GM19372 (cell line): ENCODE results near the gene EIF4EBP3.
A peak's percentile ranks its signal among the peaks of the same experiment; 100 is the strongest.

Source experiments
- ATAC-seq: cut with Tn5 transposase; IDR thresholded peaks from one replicate; pipeline ENCODE4 v1.9.1; 2021; ENCODE audit warnings: mild to moderate bottlenecking, low read depth, moderate library complexity; ENCODE audit not compliant: unreplicated experiment

The EIF4EBP3 gene

DNA sequence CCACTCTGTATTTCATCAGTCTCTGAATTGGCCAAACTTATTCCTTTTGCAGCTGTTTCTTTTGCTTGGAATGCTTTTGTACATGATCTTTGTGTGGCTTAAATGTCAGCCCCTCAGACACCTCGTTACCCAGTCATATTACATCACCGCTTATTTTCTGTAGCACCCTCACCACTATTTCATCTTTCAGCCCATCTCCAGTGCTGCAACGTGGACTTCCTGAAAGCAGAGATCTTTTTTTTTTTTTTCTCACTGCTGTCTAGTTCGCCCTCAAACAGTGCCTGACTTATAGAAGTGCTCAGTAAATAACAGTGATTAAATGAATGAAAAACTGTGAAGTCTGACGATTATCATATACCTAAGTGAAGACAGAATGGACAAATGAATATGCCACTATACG, 9.0 kb downstream of the EIF4EBP3 start:
- no peak for ATAC-seq

DNA sequence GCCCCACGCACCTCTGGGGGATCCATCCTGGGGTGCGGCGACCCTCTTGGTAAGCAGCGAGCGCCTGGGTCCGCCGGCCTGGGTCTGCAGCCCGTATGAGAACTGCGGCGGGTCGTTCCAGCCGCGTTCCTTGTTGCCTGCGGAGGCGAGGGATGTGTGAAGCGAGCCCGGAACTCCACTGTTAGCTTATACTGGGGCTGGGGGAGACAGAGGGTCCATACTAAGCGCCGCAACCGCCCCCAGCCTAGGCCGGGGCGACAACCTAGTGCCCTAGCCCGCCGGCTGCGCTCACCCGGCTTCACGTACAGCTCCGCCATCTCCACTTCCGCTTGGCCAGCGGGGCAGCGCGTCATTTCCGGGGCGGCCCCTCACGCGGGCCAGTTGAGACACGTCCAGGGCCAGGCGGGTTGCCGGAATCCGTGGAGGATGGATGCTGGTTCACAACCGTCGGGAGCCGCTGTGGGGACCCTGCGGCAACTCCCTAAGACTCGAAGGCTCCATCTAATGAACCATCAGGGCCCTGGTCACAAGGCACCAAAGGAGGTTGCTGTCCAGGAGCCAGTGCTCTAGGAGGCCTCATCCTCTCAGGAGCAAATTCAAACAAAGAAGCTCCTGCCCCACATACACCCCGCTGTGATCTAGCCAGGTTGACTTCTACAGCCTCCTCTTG, 9.8 kb downstream of the EIF4EBP3 start, which contains the start of gene SRA1:
Gene SRA1, minus strand, starts transcription at position 338 of the 670 bp plus-strand sequence. Its CDS starts 21 bp downstream, at position 317.
- ATAC-seq = peak; percentile 97

DNA sequence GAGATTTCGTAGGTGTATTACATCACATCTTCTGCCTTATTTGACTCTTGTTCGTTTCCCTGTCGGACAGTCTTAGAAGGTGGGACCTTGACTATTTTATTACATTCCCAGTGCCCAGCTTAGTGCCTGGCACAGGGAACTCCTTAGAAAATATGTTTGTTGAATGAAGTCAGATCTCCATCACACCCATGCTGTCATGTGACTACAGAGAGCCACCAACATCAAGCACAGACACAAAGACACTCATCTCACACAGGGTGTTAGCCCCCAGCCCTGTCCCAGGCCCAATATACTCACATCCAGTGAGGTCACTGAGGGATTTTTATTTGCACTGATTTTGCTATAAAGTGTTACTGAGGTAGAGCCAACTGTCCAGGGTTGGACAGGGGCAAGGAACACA, 10.5 kb downstream of the EIF4EBP3 start:
- no peak for ATAC-seq

DNA sequence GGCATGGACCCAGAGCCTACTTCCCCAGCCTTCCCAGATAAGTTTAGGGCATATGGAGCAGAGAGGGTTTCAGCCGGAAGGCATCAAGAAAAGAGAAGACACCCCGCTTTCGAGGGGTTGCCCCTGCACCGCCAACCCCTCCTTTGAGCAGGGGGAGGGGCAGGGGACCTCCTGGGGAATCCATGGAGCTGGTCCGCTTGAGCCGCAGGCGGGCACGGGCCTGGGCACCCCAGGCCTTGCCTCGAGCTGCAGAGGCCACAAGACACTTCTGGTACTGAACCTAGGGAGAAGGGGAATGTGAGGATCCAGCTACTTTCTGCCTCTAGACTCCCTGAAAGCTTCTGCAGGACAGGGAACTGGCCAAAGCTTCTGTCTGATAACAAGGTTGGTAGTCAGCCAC, 11.1 kb downstream of the EIF4EBP3 start:
- no peak for ATAC-seq

DNA sequence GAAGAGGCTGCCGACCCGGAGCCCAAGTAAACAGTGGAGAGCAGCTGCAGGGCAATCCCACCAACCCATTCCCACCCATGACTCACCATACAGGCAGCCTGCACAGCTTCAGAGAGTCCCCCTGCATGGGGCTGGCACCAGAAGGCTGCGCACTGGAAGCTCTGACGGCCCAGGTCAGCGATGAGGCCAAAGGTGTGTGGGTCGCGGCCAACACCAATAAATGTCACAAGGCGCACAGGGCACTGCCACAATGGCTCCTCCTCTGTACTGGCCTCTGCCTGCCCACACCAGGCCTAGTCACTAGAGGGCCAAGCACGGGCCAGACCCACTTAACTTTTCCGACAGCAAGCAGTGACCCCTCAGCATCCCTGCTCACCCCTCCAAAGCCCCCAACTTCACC, 12.8 kb downstream of the EIF4EBP3 start:
- ATAC-seq = no peak

DNA sequence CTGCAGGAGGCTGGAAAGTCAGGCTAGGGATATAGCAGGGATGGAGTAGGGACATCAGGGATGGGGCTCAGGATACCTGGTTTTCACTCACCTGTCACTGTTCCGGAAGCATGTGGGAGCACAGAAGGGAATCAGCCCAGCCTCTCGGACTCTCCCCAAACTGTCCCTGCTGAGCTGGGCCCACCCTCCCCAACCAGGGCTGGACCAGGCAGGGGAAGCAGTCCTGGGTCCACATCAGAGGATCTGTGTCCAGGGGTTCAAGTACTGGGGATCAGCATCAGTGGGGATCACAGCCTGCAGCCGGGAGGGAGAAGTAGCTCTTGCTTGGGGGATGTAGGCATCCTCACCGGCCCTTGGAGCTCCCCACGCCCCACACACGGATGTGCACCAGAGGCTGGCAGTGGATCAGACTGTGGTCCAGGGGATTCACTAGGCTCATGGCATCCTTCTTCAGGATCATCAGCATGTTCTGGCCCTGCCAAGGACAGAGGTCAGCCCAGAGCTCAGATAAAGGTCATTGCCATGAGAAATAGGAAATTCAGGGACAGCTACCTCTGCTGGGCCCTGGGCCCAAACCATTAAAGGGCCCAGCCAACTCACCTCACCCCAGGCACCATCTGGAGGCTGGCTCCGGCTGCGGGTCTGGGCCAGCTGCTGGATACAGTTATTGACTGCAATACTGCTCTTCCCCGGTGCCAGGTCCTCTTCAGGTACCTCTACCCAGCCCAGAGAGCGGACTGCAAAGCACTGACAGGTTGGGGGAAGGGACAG, 14.5 kb downstream of the EIF4EBP3 start:
- ATAC-seq = no peak

DNA sequence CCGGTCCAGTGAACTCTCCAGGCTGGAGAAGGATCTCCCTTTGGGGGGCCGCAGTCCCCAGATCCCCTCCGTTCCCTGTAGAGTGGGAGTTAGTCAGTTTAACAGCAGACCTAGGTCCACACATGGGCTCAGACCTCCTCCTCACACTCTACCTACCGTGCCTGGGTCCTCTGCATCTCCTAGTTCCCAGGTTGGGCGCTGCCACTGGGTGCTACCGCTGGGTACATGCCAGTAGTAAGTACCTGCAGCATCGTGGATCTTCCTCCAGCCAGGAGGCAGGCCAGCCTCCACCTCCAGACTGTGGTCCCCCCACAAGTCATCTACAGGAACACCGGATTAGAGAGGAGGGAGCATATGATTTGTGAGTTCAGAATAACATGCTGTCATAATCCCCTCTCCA, 16.1 kb downstream of the EIF4EBP3 start:
- ATAC-seq = no peak

DNA sequence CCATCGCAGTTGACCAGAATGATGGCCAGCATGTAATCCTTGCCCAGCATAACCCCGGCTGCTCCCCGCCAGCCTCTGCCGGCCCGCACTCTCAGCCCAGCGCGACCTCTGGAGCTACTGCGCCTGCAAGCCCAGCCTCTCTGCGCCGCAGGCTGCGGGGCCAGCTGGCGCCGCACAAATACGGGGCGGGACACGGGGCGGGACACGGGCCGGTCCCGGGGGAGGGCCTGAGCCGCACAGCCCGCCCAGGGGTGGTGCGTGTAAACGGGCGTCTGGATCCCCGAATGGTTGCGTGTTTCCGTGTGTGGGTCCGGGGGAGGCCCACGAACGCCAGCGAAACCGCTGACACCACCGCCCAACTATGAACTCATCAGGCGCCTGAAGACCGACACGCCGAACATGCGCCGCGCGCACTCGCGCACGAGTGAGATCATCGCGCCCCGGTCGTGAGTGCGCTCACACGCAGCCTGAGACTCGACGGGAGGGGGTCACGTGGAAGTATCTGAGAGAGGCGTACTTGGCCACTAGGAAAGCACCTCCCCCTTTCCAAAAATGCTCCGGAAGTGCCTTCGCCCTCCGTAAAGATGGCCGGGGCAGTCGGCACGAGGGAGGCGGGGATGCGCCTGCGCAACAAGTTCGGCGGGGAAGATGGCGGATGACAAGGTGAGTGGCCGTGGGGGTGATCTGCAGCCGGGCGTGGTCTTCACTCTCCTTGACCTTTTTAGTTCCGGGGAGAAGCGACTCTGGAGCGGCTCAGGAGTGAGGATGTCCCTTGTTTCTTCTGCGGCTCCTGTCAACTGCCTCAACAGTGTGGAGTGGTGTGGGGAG, 16.9 kb downstream of the EIF4EBP3 start, which contains the start of the genes APBB3 and SLC35A4:
Gene APBB3, minus strand, starts transcription at position 403 of the 828 bp plus-strand sequence. Its CDS starts 353 bp downstream, at position 50.
Gene SLC35A4, plus strand, starts transcription at position 633 of the 828 bp plus-strand sequence. CDS start 2,342 bp downstream, outside the sequence.
- peak; percentile 88 for ATAC-seq

DNA sequence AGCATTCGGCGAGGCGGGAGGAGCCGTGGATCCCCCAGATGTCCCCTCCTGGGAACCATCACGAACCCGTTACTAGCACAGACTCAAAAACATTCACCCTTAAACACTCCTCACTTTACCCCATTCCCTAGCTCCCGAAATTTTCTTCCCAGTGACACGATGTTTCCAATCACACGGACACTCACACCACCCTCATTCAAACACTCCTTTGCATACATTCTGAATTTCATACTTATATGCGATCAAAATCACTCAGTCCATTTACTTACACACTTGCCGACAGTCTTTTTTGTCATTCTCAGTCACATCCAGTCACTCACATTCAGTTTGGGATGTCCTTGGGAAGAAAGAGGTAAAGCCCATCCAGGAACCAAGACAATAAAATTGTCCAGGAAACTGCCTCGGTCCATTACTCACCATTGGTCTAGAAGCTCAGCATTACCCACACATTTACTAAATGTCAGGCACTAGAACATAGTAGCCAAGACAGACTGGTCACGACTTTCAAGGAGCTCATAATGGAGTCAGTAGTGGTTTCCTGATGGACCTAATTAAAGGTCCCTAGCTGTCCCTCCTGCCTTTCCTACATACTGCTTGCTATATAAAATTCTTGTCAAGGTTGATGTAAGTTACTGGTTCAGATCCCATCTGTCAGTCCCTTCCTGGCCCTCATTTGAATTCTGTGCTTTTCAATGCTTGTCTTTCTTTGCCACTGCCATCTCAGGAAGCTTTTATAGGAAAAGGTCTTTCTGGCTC, 17.7 kb downstream of the EIF4EBP3 start:
- ATAC-seq = peak; percentile 2

DNA sequence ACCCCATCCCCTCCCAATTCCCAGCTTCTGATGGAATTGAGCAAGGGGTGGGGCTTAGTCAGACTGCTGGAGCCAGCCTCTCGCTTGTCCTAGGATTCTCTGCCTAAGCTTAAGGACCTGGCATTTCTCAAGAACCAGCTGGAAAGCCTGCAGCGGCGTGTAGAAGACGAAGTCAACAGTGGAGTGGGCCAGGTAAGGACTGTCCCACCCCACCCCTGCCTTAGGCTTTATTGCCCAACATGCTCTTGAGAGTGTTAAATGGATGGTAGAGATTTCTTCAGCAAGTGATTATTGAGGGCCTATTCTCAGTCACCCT, 18.3 kb downstream of the EIF4EBP3 start:
- no peak for ATAC-seq

DNA sequence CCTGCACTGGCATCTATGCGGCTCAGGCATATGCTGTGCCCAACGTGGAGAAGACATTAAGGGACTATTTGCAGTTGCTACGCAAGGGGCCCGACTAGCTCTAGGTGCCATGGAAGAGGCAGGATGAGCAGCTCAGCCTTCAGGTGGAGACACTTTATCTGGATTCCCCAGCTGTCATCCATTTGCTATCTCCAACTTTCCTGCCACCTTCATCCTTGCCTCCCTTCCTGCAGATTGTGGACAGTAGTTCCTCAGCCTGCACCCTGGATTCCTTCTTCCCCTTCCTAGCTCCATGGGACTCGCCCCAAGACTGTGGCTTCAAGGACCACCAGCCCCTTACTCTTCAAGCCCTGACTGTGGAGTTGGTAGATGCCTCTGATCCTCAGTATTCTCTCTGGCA, 19.2 kb downstream of the EIF4EBP3 start:
- no peak for ATAC-seq

DNA sequence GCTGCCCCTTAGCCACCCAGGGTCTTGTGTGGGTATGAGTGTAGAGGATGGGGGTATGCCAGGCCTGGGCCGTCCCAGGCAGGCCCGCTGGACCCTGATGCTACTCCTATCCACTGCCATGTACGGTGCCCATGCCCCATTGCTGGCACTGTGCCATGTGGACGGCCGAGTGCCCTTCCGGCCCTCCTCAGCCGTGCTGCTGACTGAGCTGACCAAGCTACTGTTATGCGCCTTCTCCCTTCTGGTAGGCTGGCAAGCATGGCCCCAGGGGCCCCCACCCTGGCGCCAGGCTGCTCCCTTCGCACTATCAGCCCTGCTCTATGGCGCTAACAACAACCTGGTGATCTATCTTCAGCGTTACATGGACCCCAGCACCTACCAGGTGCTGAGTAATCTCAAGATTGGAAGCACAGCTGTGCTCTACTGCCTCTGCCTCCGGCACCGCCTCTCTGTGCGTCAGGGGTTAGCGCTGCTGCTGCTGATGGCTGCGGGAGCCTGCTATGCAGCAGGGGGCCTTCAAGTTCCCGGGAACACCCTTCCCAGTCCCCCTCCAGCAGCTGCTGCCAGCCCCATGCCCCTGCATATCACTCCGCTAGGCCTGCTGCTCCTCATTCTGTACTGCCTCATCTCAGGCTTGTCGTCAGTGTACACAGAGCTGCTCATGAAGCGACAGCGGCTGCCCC, 19.8 kb downstream of the EIF4EBP3 start:
- no peak for ATAC-seq

DNA sequence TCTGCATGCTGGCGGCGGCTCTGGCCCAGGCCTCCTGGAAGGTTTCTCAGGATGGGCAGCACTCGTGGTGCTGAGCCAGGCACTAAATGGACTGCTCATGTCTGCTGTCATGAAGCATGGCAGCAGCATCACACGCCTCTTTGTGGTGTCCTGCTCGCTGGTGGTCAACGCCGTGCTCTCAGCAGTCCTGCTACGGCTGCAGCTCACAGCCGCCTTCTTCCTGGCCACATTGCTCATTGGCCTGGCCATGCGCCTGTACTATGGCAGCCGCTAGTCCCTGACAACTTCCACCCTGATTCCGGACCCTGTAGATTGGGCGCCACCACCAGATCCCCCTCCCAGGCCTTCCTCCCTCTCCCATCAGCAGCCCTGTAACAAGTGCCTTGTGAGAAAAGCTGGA, 20.4 kb downstream of the EIF4EBP3 start:
- no peak for ATAC-seq

DNA sequence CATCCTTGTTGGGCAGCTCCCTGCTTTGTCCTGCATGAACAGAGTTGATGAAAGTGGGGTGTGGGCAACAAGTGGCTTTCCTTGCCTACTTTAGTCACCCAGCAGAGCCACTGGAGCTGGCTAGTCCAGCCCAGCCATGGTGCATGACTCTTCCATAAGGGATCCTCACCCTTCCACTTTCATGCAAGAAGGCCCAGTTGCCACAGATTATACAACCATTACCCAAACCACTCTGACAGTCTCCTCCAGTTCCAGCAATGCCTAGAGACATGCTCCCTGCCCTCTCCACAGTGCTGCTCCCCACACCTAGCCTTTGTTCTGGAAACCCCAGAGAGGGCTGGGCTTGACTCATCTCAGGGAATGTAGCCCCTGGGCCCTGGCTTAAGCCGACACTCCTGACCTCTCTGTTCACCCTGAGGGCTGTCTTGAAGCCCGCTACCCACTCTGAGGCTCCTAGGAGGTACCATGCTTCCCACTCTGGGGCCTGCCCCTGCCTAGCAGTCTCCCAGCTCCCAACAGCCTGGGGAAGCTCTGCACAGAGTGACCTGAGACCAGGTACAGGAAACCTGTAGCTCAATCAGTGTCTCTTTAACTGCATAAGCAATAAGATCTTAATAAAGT, 21.1 kb downstream of the EIF4EBP3 start:
- no peak for ATAC-seq

DNA sequence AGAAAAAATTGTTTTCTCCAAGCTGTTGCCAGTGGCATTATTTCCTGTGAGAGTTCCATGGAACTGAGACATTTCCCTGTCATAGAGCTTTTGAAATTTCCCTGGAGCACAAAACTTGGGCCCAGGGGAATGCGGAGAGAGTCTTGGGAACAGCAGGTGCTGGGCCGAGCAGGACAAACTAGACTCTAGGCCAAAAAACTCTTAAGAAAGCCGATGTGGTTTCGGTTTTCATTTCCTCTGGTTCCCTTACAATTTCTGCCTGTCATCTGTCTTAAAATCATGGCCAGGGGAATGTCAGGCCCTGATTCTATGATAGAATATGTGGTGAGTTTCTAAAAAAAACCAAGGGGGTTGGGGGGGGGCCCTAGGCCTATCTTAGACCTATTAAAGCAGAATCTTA, 21.7 kb downstream of the EIF4EBP3 start:
- ATAC-seq = no peak

DNA sequence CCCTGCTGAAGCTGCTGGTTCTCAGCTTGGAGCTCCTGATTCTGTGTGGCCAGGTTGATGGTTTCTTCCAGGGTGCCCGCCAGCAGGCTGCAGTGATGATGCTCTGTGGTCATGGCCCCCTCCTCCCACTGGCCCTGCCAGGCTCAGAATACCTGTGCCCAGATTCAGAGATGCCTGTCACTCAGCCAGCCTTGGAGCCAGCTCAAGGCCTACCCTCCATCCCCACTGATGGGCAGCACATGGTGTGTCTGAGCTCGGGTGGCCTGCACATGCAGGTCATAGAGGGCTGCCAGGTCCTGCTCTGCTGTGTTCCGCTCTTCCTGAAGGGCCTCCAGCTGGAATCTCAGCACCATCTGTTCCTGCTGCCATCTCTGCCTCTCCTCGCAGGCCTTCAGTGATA, 22.6 kb downstream of the EIF4EBP3 start:
- ATAC-seq = no peak

DNA sequence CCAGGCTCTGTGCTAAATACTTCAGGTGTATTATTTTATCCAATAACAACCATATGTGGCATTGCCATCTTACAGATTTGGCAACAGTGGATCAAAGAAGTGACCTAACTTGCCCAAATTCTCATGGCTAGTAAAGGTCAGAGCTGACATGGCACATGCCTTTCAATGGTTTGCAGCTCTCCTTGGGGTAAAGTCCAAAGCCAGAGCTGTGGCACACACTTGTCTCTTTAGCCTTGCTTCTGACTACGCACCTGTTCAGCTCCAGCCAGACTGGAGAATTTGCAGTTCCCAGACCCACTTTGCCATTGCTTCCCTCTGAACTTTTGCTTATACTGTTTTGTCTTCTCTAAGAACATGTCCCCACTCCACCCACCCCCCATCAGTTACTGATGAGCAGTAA, 23.0 kb downstream of the EIF4EBP3 start:
- no peak for ATAC-seq

DNA sequence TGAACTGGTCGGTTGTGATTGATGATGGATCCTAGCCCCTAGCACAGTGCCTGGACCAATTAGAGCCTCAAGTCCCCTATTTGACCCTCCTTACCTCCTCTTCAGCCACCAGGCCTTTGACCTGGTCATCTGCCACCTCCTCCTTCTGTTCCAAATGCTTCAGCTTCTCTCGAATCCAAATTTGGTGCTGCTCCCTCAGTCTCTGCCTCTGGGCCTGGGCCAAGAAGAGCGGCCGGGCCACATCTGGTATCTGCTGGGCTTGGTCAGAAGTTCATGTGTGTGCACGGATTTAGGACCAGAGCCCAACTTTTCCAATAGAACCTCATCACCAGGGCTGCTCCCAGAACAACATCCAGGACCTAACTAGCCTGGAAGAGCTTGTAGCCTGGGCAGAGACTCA, 23.6 kb downstream of the EIF4EBP3 start:
- no peak for ATAC-seq

DNA sequence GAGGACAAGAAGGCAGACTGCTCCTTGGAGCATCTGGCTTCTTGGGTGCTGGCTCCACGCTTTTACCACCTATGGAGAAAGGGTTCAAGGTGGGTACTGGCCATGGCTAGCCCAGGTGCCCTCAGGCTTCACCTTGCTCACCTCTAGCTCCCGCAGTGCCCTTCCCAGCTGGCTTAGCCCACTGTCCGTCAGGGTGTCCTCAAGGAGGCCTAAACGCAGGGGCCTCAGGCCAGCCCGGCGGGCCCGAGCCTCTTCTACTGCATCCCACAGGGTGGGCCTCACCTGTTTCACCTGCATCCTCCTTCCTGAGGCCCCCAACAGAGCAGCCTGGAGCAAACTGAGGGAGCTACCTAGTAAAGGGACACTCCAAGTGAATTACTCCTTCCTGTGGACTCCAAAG, 26.2 kb downstream of the EIF4EBP3 start:
- ATAC-seq = no peak
